WTC11 (cell line): ENCODE data around the gene KCTD16. TPM values are rescaled to one million over a fixed set of nuclear protein-coding genes. Genes with fewer than 3 reads are reported as not detected.

Experiments used
- ATAC-seq: fragments of 200-7000 bp; cut with Tn5 transposase; 2 replicates; pipeline ENCODE4 v1.10.0; 2021; ENCODE audit warnings: mild to moderate bottlenecking, moderate library complexity
- CTCF ChIA-PET: fragments of 300-600 bp; sonication (Branson Sonifier 250); formaldehyde crosslinking; loops from one replicate; lab custom pipeline; 2021; ENCODE audit warnings: antibody characterized with exemption; lab: Charles Lee
- POLR2A ChIA-PET: fragments of 350-600 bp; sonication (Branson Sonifier 250); formaldehyde crosslinking; loops from one replicate; lab custom pipeline; 2021; ENCODE audit warnings: antibody characterized with exemption; lab: Charles Lee
- DNase-seq: peaks from one replicate; pipeline ENCODE4 v3.0.0; 2021; ENCODE audit warnings: low spot score
- H3K27ac Mint-ChIP-seq: 2 replicates; pipeline ENCODE4 v1.8.0; 2021; ENCODE audit warnings: mixed read lengths
- H3K27me3 Mint-ChIP-seq: 2 replicates; pipeline ENCODE4 v1.8.0; 2021; ENCODE audit warnings: low read depth, mild to moderate bottlenecking, moderate library complexity, mixed read lengths
- H3K36me3 Mint-ChIP-seq: 2 replicates; pipeline ENCODE4 v1.8.0; 2021; ENCODE audit warnings: mixed read lengths
- H3K4me1 Mint-ChIP-seq: 2 replicates; pipeline ENCODE4 v1.8.0; 2022; ENCODE audit warnings: mixed read lengths
- H3K4me3 Mint-ChIP-seq: 2 replicates; pipeline ENCODE4 v1.8.0; 2021; ENCODE audit warnings: mild to moderate bottlenecking, moderate library complexity, mixed read lengths
- H3K9me3 Mint-ChIP-seq: 2 replicates; pipeline ENCODE4 v1.8.0; 2021; ENCODE audit warnings: mixed read lengths
- CDX4 ChIP-seq: fragments of 250-450 bp; sonication (Bioruptor Pico); IDR thresholded peaks from 2 replicates; pipeline ENCODE4 v1.9.0; 2021; ENCODE audit warnings: moderate library complexity, mild to moderate bottlenecking, inconsistent platforms, borderline replicate concordance
- ETV6 ChIP-seq: sonication (generic); formaldehyde crosslinking; IDR thresholded peaks from 2 replicates; pipeline ENCODE4 v1.8.1; 2022; ENCODE audit warnings: mild to moderate bottlenecking, missing genetic modification reagents
- IRF1 ChIP-seq: sonication (generic); formaldehyde crosslinking; IDR thresholded peaks from 2 replicates; pipeline ENCODE4 v1.8.0; 2023; ENCODE audit warnings: missing genetic modification reagents
- IRF2 ChIP-seq: sonication (generic); formaldehyde crosslinking; IDR thresholded peaks from 2 replicates; pipeline ENCODE4 v1.8.0; 2022; ENCODE audit warnings: low read depth, missing genetic modification reagents, borderline replicate concordance
- JAZF1 ChIP-seq: fragments of 250-450 bp; sonication (Bioruptor Pico); IDR thresholded peaks from 2 replicates; pipeline ENCODE4 v1.9.0; 2021; ENCODE audit warnings: moderate library complexity, mild to moderate bottlenecking, inconsistent platforms
- JUN ChIP-seq: sonication (generic); formaldehyde crosslinking; IDR thresholded peaks from 2 replicates; pipeline ENCODE4 v1.8.0; 2023; ENCODE audit warnings: mild to moderate bottlenecking, missing genetic modification reagents
- PREB ChIP-seq: sonication (generic); formaldehyde crosslinking; IDR thresholded peaks from 2 replicates; pipeline ENCODE4 v1.8.1; 2022; ENCODE audit warnings: mild to moderate bottlenecking, missing genetic modification reagents, moderate library complexity, borderline replicate concordance
- SMAD4 ChIP-seq: sonication (generic); formaldehyde crosslinking; IDR thresholded peaks from 2 replicates; pipeline ENCODE4 v1.8.0; 2022; ENCODE audit warnings: mild to moderate bottlenecking, missing genetic modification reagents
- SP1 ChIP-seq: sonication (generic); formaldehyde crosslinking; conservative IDR thresholded peaks from 2 replicates; pipeline ENCODE4 v1.8.1; 2022; ENCODE audit warnings: missing genetic modification reagents
- STAT6 ChIP-seq: sonication (generic); formaldehyde crosslinking; conservative IDR thresholded peaks from 2 replicates; pipeline ENCODE4 v1.8.1; 2023; ENCODE audit warnings: mild to moderate bottlenecking, low read depth, missing genetic modification reagents, moderate library complexity
- TCF7 ChIP-seq: sonication (generic); formaldehyde crosslinking; IDR thresholded peaks from 2 replicates; pipeline ENCODE4 v1.8.0; 2022; ENCODE audit warnings: mild to moderate bottlenecking, low read depth, missing genetic modification reagents, moderate library complexity
- TEAD4 ChIP-seq: sonication (generic); formaldehyde crosslinking; IDR thresholded peaks from 2 replicates; pipeline ENCODE4 v1.8.0; 2022; ENCODE audit warnings: mild to moderate bottlenecking, missing genetic modification reagents
- TP53 ChIP-seq: sonication (generic); formaldehyde crosslinking; IDR thresholded peaks from 2 replicates; pipeline ENCODE4 v1.8.1; 2023; ENCODE audit warnings: mild to moderate bottlenecking, missing genetic modification reagents
- USF1 ChIP-seq: sonication (generic); formaldehyde crosslinking; IDR thresholded peaks from 2 replicates; pipeline ENCODE4 v1.8.0; 2022; ENCODE audit warnings: mild to moderate bottlenecking, missing genetic modification reagents
- ZNF121 ChIP-seq: sonication (generic); formaldehyde crosslinking; IDR thresholded peaks from 2 replicates; pipeline ENCODE4 v1.8.0; 2023; ENCODE audit warnings: missing genetic modification reagents
- ZNF138 ChIP-seq: sonication (generic); formaldehyde crosslinking; conservative IDR thresholded peaks from 2 replicates; pipeline ENCODE4 v1.8.1; 2022; ENCODE audit warnings: mild to moderate bottlenecking, moderate library complexity, missing genetic modification reagents
- ZNF532 ChIP-seq: fragments of 250-450 bp; sonication (Bioruptor Pico); IDR thresholded peaks from 2 replicates; pipeline ENCODE4 v1.9.0; 2021; ENCODE audit warnings: mild to moderate bottlenecking, borderline replicate concordance
- total RNA-seq: library from RNA; stranded (reverse); gene quantifications from 3 replicates; pipeline ENCODE4 v1.2.3, GENCODE V29; 2021

The KCTD16 gene
- total RNA-seq, 1 experiment from 2014 or later = 0.20 TPM

- no peaks in the 10 kb centered on the region for H3K9me3 Mint-ChIP-seq
- POLR2A ChIA-PET = no interaction called here
- DNase-seq (no peak), ATAC-seq (peak; percentile 38; the same call in 1 of the 2 replicates)
- H3K4me1 Mint-ChIP-seq = peaks cover 19% of the 10 kb centered on the region
- no peaks in the 10 kb centered on the region for H3K27me3 Mint-ChIP-seq
- H3K36me3 Mint-ChIP-seq = no peaks in the 10 kb centered on the region
- TF ChIP-seq ZNF121 (CRISPR knock-in tag) (no peak), SMAD4 (CRISPR knock-in tag) (no peak), JUN (CRISPR knock-in tag) (no peak), TP53 (CRISPR knock-in tag) (no peak), TCF7 (CRISPR knock-in tag) (no peak), ETV6 (CRISPR knock-in tag) (no peak), JAZF1 (no peak), TEAD4 (CRISPR knock-in tag) (no peak), CDX4 (no peak), STAT6 (CRISPR knock-in tag) (no peak), ZNF532 (CRISPR knock-in tag) (no peak), SP1 (CRISPR knock-in tag) (no peak), USF1 (CRISPR knock-in tag) (no peak), IRF2 (no peak), ZNF138 (CRISPR knock-in tag) (no peak), IRF1 (CRISPR knock-in tag) (no peak), PREB (CRISPR knock-in tag) (no peak)
- TF ChIP-seq, all 79 proteins: peak for 0
- H3K4me3 Mint-ChIP-seq = no peak overlapping the region
- CTCF ChIA-PET = interaction anchor here (0.9 kb wide), 1 partner anchor 46 kb away, joined by 3 read pairs; no protein-coding TSS in a partner anchor
- no peak overlapping the region for H3K27ac Mint-ChIP-seq
These were observed 79.2 kb downstream of the KCTD16 start for GRCh38 chr5:144249755-144250464.
